T-helper 17 cell (primary cell): ENCODE data around the gene MICB. TPM values are rescaled to one million over a fixed set of nuclear protein-coding genes. Genes with fewer than 3 reads are reported as not detected.
"Not testable (repeated sequence)": the region's sequence is repeated elsewhere in the genome, so short reads cannot be mapped to it uniquely, and the experiment has no call there.

ENCODE experiments used
- ATAC-seq: fragments of 150-1000 bp; cut with Tn5 transposase; 2 replicates; pipeline ENCODE4 v1.10.0; 2021; ENCODE audit warnings: mild to moderate bottlenecking, moderate library complexity
- DNase-seq, 3 donors: peaks; one replicate each; pipeline versions ENCODE4 v3.0.0 to v3.0.0-alpha.2; 2020 to 2021
- H3K9me3 ChIP-seq: one replicate; pipeline ENCODE4 v1.7.0; 2013; ENCODE audit warnings: low read length, mild to moderate bottlenecking; ENCODE audit not compliant: control insufficient read depth, poor library complexity, severe bottlenecking
- H3K27ac Mint-ChIP-seq: one replicate; pipeline ENCODE4 v1.8.0; 2022; ENCODE audit warnings: mild to moderate bottlenecking, moderate library complexity, mixed read lengths
- H3K27me3 Mint-ChIP-seq: one replicate; pipeline ENCODE4 v1.8.0; 2022; ENCODE audit warnings: mixed read lengths
- H3K36me3 Mint-ChIP-seq: one replicate; pipeline ENCODE4 v1.8.0; 2022; ENCODE audit warnings: low read depth, mixed read lengths
- H3K4me1 Mint-ChIP-seq: one replicate; pipeline ENCODE4 v1.8.0; 2022; ENCODE audit warnings: mild to moderate bottlenecking, mixed read lengths
- H3K4me3 Mint-ChIP-seq: one replicate; pipeline ENCODE4 v1.8.0; 2022; ENCODE audit warnings: mild to moderate bottlenecking, moderate library complexity, mixed read lengths
- total RNA-seq, 4 donors: library from RNA in 2 of 4; stranded (reverse) in 2 of 4; gene quantifications; one replicate each; pipeline ENCODE4 v1.2.3 and lab custom pipeline; 2022 to 2026

The MICB gene
- total RNA-seq, 2 donors from 2014 or later, result 16.5 to 17.6 TPM

GRCh38 chr6:31496826-31497225 is 1.1 kb upstream of the MICB start:
- H3K9me3 ChIP-seq, DNase-seq, H3K36me3 Mint-ChIP-seq, ATAC-seq, H3K27me3 Mint-ChIP-seq: not testable (repeated sequence)
- Mint-ChIP-seq H3K4me1 (peaks cover 60% of the 10 kb centered on the region), H3K27ac (peak overlapping the region; percentile 94), H3K4me3 (peak overlapping the region; percentile 97)

GRCh38 chr6:31498748-31499147 is 803 bp downstream of the MICB start:
- ATAC-seq, result no peak
- Mint-ChIP-seq H3K27me3 (no peaks in the 10 kb centered on the region), H3K4me3 (peak overlapping the region; percentile 96), H3K27ac (peak overlapping the region; percentile 94), H3K4me1 (peaks cover 66% of the 10 kb centered on the region), H3K36me3 (peaks cover 1% of the 10 kb centered on the region)
- no peaks in the 10 kb centered on the region for H3K9me3 ChIP-seq
- no peak for DNase-seq

GRCh38 chr6:31499648-31500047 is 1.7 kb downstream of the MICB start:
- not testable (repeated sequence) for H3K36me3 Mint-ChIP-seq, DNase-seq, H3K9me3 ChIP-seq, ATAC-seq, H3K27me3 Mint-ChIP-seq
- Mint-ChIP-seq H3K4me3 (peak overlapping the region; percentile 96), H3K27ac (peak overlapping the region; percentile 94), H3K4me1 (peaks cover 65% of the 10 kb centered on the region)

GRCh38 chr6:31502586-31502985 is 4.6 kb downstream of the MICB start:
- no peak overlapping the region for H3K4me3 Mint-ChIP-seq
- no peaks in the 10 kb centered on the region for H3K27me3 Mint-ChIP-seq
- DNase-seq (no peak), ATAC-seq (no peak)
- H3K27ac Mint-ChIP-seq, result peak overlapping the region; percentile 4
- no peaks in the 10 kb centered on the region for H3K9me3 ChIP-seq
- peaks cover 51% of the 10 kb centered on the region for H3K4me1 Mint-ChIP-seq
- H3K36me3 Mint-ChIP-seq, result peaks cover 4% of the 10 kb centered on the region

- H3K9me3 ChIP-seq, ATAC-seq, DNase-seq, H3K27me3 Mint-ChIP-seq, H3K36me3 Mint-ChIP-seq, H3K4me3 Mint-ChIP-seq: not testable (repeated sequence)
- Mint-ChIP-seq H3K27ac (peak overlapping the region; percentile 81), H3K4me1 (peaks cover 12% of the 10 kb centered on the region)
Observed at GRCh38 chr6:31509036-31509435, 11.1 kb downstream of the MICB start.

- Mint-ChIP-seq H3K36me3 (peaks cover 6% of the 10 kb centered on the region), H3K27me3 (no peaks in the 10 kb centered on the region), H3K27ac (peak overlapping the region; percentile 81), H3K4me1 (peaks cover 10% of the 10 kb centered on the region), H3K4me3 (no peak overlapping the region)
- no peaks in the 10 kb centered on the region for H3K9me3 ChIP-seq
- DNase-seq (no peak), ATAC-seq (no peak)
Observed at GRCh38 chr6:31510007-31510406, 12.1 kb downstream of the MICB start.

GRCh38 chr6:31513456-31514165 is 15.7 kb downstream of the MICB start:
- Mint-ChIP-seq H3K27ac (no peak overlapping the region), H3K27me3 (no peaks in the 10 kb centered on the region)

GRCh38 chr6:31521835-31522234 is 23.9 kb downstream of the MICB start:
- Mint-ChIP-seq H3K4me3 (no peak overlapping the region), H3K27me3 (no peaks in the 10 kb centered on the region), H3K36me3 (no peaks in the 10 kb centered on the region), H3K27ac (no peak overlapping the region), H3K4me1 (peaks cover 3% of the 10 kb centered on the region)
- no peak for ATAC-seq
- no peaks in the 10 kb centered on the region for H3K9me3 ChIP-seq
- DNase-seq, result no peak

More at GRCh38 chr6:31513456-31514165, 15.7 kb downstream of the MICB start:
- H3K9me3 ChIP-seq, result no peaks in the 10 kb centered on the region
- peaks cover 2% of the 10 kb centered on the region for H3K36me3 Mint-ChIP-seq
- peaks cover 5% of the 10 kb centered on the region for H3K4me1 Mint-ChIP-seq
- no peak for DNase-seq
- ATAC-seq, result no peak
- H3K4me3 Mint-ChIP-seq, result no peak overlapping the region

GRCh38 chr6:31525553-31525931 is 27.6 kb downstream of the MICB start:
- DNase-seq (no peak), ATAC-seq (no peak)
- no peaks in the 10 kb centered on the region for H3K27me3 Mint-ChIP-seq
- H3K4me3 Mint-ChIP-seq, result no peak overlapping the region
- H3K9me3 ChIP-seq, result no peaks in the 10 kb centered on the region
- peaks cover 3% of the 10 kb centered on the region for H3K4me1 Mint-ChIP-seq
- H3K27ac Mint-ChIP-seq, result no peak overlapping the region
- H3K36me3 Mint-ChIP-seq, result peaks cover 2% of the 10 kb centered on the region

GRCh38 chr6:31525932-31526591 is 28.1 kb downstream of the MICB start:
- Mint-ChIP-seq H3K27ac (no peak overlapping the region), H3K27me3 (no peaks in the 10 kb centered on the region), H3K36me3 (peaks cover 2% of the 10 kb centered on the region), H3K4me3 (no peak overlapping the region), H3K4me1 (peaks cover 3% of the 10 kb centered on the region)
- DNase-seq (no peak), ATAC-seq (peak; percentile 19)
- H3K9me3 ChIP-seq, result no peaks in the 10 kb centered on the region

GRCh38 chr6:31528307-31528777 is 30.4 kb downstream of the MICB start:
- H3K9me3 ChIP-seq, result no peaks in the 10 kb centered on the region
- Mint-ChIP-seq H3K27me3 (no peaks in the 10 kb centered on the region), H3K4me1 (peaks cover 3% of the 10 kb centered on the region), H3K4me3 (peak overlapping the region; percentile 39), H3K36me3 (peaks cover 4% of the 10 kb centered on the region), H3K27ac (peak overlapping the region; percentile 39)
- ATAC-seq (peak; percentile 28), DNase-seq (no peak)

- peak within 1 kb of the TSS; percentile 61 for H3K4me3 Mint-ChIP-seq
- H3K36me3 Mint-ChIP-seq, result peaks cover 4% of the 10 kb centered on the region
- ATAC-seq (peak; percentile 18), DNase-seq (no peak)
- no peaks in the 10 kb centered on the region for H3K27me3 Mint-ChIP-seq
- no peaks in the 10 kb centered on the region for H3K9me3 ChIP-seq
- peaks cover 3% of the 10 kb centered on the region for H3K4me1 Mint-ChIP-seq
- H3K27ac Mint-ChIP-seq, result peak within 1 kb of the TSS; percentile 73
Observed at GRCh38 chr6:31528821-31529328, 30.9 kb downstream of the MICB start, which contains the start of gene MCCD1. TSS of gene MCCD1 (plus strand) at chr6:31528962. CDS start at chr6:31529015, 53 bp downstream.

GRCh38 chr6:31529329-31530150 is 31.6 kb downstream of the MICB start:
- ATAC-seq (peak; percentile 22), DNase-seq (no peak)
- Mint-ChIP-seq H3K27ac (peak overlapping the region; percentile 73), H3K27me3 (no peaks in the 10 kb centered on the region), H3K36me3 (peaks cover 4% of the 10 kb centered on the region), H3K4me3 (peak overlapping the region; percentile 61), H3K4me1 (peaks cover 3% of the 10 kb centered on the region)
- H3K9me3 ChIP-seq, result no peaks in the 10 kb centered on the region
